GM12878 (cell line): Measurements from ENCODE around the gene NEU1. TPM values are rescaled to one million over a fixed set of nuclear protein-coding genes. Genes with fewer than 3 reads are reported as not detected.

Experiments
- EED ChIP-seq: sonication (generic); IDR thresholded peaks from 2 replicates; pipeline ENCODE4 v1.6.1; 2016; ENCODE audit warnings: antibody characterized with exemption, low read depth
- HDAC6 ChIP-seq: fragments of 200-600 bp; sonication (generic); IDR thresholded peaks from one replicate; pipeline ENCODE4 v1.8.0; 2017; ENCODE audit warnings: antibody characterized with exemption; ENCODE audit not compliant: unreplicated experiment
- HSF1 ChIP-seq: fragments of 150-350 bp; IDR thresholded peaks from 2 replicates; pipeline ENCODE4 v1.6.1; 2014; ENCODE audit warnings: mild to moderate bottlenecking, low read depth, low read length
- NBN ChIP-seq: fragments of 450-650 bp; IDR thresholded peaks from 2 replicates; pipeline ENCODE4 v1.6.1; 2016
- PAX5 ChIP-seq: IDR thresholded peaks from 2 replicates; pipeline ENCODE4 v1.6.1; 2011; ENCODE audit warnings: low read depth, low read length, borderline replicate concordance
- PBX3 ChIP-seq: IDR thresholded peaks from 2 replicates; pipeline ENCODE4 v1.6.1; 2011; ENCODE audit warnings: mild to moderate bottlenecking, low read depth, low read length, moderate library complexity; ENCODE audit not compliant: insufficient replicate concordance
- POLR2AphosphoS5 ChIP-seq: IDR thresholded peaks from 2 replicates; pipeline ENCODE4 v1.6.1; 2011; ENCODE audit warnings: mild to moderate bottlenecking, low read length, inconsistent platforms
- RELA ChIP-seq: fragments of 450-650 bp; IDR thresholded peaks from 2 replicates; pipeline ENCODE4 v1.8.0; 2014; ENCODE audit warnings: borderline replicate concordance; ENCODE audit not compliant: partially characterized antibody
- TAF1 ChIP-seq: IDR thresholded peaks from 2 replicates; pipeline ENCODE4 v1.6.1; 2011; ENCODE audit warnings: mild to moderate bottlenecking, low read depth, low read length, borderline replicate concordance
- TCF12 ChIP-seq: IDR thresholded peaks from 2 replicates; pipeline ENCODE4 v1.6.1; 2011; ENCODE audit warnings: low read depth, mild to moderate bottlenecking, low read length
- USF2 ChIP-seq: IDR thresholded peaks from 2 replicates; pipeline ENCODE4 v1.6.1; 2011; ENCODE audit warnings: low read depth, low read length, improper control_type of control experiment, borderline replicate concordance
- ZNF687 ChIP-seq: fragments of 450-650 bp; IDR thresholded peaks from 2 replicates; pipeline ENCODE4 v1.6.1; 2017; ENCODE audit warnings: mild to moderate bottlenecking, moderate library complexity
- polyA plus RNA-seq, 11 experiments: library from polyadenylated mRNA; depleted of rRNA in 4 of 11; unstranded in 6 of 11; stranded (reverse) in 5 of 11; fragments of >200 nt; fragmentation: Nextera tagmentation in 4 of 11; fragmentation: Illumina TruSeq in 1 of 11; extraction: Ambion mirVana in 4 of 11; extraction: Trizol in 1 of 11; gene quantifications; 1 replicate in 1 of 11; 2 replicates in 10 of 11; pipeline versions ENCODE4 v1.2.1 to v1.2.3, GENCODE V29; 2011 to 2016; ENCODE audit warnings: inconsistent platforms in 2 of 11, missing spikeins in 2 of 11, low read depth in 1 of 11
- total RNA-seq, 4 experiments: library from RNA; depleted of rRNA in 3 of 4; stranded (reverse); fragments of >200 nt in 3 of 4; fragmentation: Illumina TruSeq in 1 of 4; extraction: Trizol in 1 of 4; gene quantifications; 2 replicates each; pipeline versions ENCODE4 v1.2.1 to v1.2.3, GENCODE V29; 2013 to 2021

Gene NEU1
- total and polyA plus RNA-seq, 10 of the 15 experiments (the other 5 are each of a cell fraction or from before 2014, with no cell fraction given) = 7.2 to 26.9 (median 21.6) TPM

GRCh38 chr6:31827286-31828079 lies 35.1 kb downstream of the NEU1 start, which contains the start of gene HSPA1B (continued):
- TF ChIP-seq POLR2AphosphoS5 (peak; percentile 97), HSF1 (peak; percentile 100), PAX5 (0 out of 2 replicates have a peak, but pooled peaks have one; percentile 30), ZNF687 (peak; percentile 33; the same call in 1 of the 2 replicates), HDAC6 (no peak), RELA (no peak), EED (peak; percentile 94), USF2 (no peak), PBX3 (peak; percentile 92), NBN (0 out of 2 replicates have a peak, but pooled peaks have one; percentile 23), TAF1 (peak; percentile 81; the same call in 1 of the 2 replicates), TCF12 (peak; percentile 88; the same call in 1 of the 2 replicates)
